HG03280 (cell line): ENCODE measurements around the gene PAX2.

Source experiments
- ATAC-seq: cut with Tn5 transposase; IDR thresholded peaks from one replicate; pipeline ENCODE4 v1.9.1; 2021; ENCODE audit warnings: mild to moderate bottlenecking, moderate library complexity; ENCODE audit not compliant: unreplicated experiment

The PAX2 gene

GRCh38 chr10:100784126-100784525, 38.7 kb downstream of the PAX2 start:
- ATAC-seq = no peak

GRCh38 chr10:100786591-100786990, 41.2 kb downstream of the PAX2 start:
- no peak for ATAC-seq

- ATAC-seq = no peak
Measured at GRCh38 chr10:100788002-100788903, 42.9 kb downstream of the PAX2 start.

GRCh38 chr10:100790761-100791208, 45.4 kb downstream of the PAX2 start:
- no peak for ATAC-seq

- ATAC-seq = no peak
Measured at GRCh38 chr10:100791369-100792058, 46.1 kb downstream of the PAX2 start.

GRCh38 chr10:100792574-100792973, 47.2 kb downstream of the PAX2 start:
- ATAC-seq = no peak

- ATAC-seq = no peak
Measured at GRCh38 chr10:100793055-100793454, 47.7 kb downstream of the PAX2 start.

GRCh38 chr10:100799881-100800280, 54.5 kb downstream of the PAX2 start:
- ATAC-seq = no peak

GRCh38 chr10:100800931-100801330, 55.5 kb downstream of the PAX2 start:
- no peak for ATAC-seq

GRCh38 chr10:100802196-100802595, 56.8 kb downstream of the PAX2 start:
- no peak for ATAC-seq

- no peak for ATAC-seq
Measured at GRCh38 chr10:100802607-100803006, 57.2 kb downstream of the PAX2 start.

GRCh38 chr10:100803492-100803891, 58.1 kb downstream of the PAX2 start:
- no peak for ATAC-seq

- ATAC-seq = no peak
Measured at GRCh38 chr10:100803908-100804307, 58.5 kb downstream of the PAX2 start.

- ATAC-seq = no peak
Measured at GRCh38 chr10:100805543-100806355, 60.4 kb downstream of the PAX2 start.

- ATAC-seq = no peak
Measured at GRCh38 chr10:100806356-100806645, 60.9 kb downstream of the PAX2 start.

- ATAC-seq = no peak
Measured at GRCh38 chr10:100807241-100807951, 62.0 kb downstream of the PAX2 start.

GRCh38 chr10:100808876-100809275, 63.5 kb downstream of the PAX2 start:
- ATAC-seq = no peak

- ATAC-seq = no peak
Measured at GRCh38 chr10:100810091-100810834, 64.9 kb downstream of the PAX2 start.

GRCh38 chr10:100810835-100811116, 65.4 kb downstream of the PAX2 start:
- ATAC-seq = no peak

- ATAC-seq = no peak
Measured at GRCh38 chr10:100811261-100811660, 65.9 kb downstream of the PAX2 start.
